Retinal pigment epithelial cell (primary cell): ENCODE results near the gene OR2V1.
"Not testable (repeated sequence)": the region's sequence is repeated elsewhere in the genome, so short reads cannot be mapped to it uniquely, and the experiment has no call there.

ENCODE experiments used
- DNase-seq: peaks from one replicate; pipeline ENCODE4 v3.0.0-alpha.2; 2010; ENCODE audit warnings: low read depth
- H3K4me3 ChIP-seq: 2 replicates; pipeline ENCODE4 v1.5.1; 2011; ENCODE audit warnings: mild to moderate bottlenecking, low read length, control low read depth, moderate library complexity
- TF ChIP-seq, protein P1 (sequence below): conservative IDR thresholded peaks from 2 replicates; pipeline ENCODE4 v1.5.1; 2011; ENCODE audit warnings: low read depth, low read length, control low read depth, inconsistent platforms

Gene OR2V1

DNA sequence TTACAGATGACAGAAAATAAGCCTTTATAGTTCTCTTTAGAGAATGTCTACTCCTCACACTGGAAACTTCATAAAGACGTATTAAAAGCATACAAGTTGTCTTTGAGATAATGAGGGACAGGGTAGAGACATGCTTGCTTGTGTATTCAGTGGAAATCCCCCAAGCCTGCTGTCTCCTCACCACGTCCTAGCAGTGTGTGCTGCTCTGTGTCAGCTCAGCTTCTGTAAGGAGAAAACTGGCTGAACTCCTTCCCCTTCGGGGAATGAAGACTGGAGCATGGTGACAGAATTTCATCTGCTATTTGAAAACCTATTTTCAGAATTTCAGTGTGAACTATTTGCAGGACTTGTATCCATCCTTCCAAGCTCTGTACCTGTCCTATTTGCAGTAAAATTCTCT is 25.8 kb upstream of the OR2V1 start:
- H3K4me3 ChIP-seq, result no peak overlapping the region
- TF ChIP-seq, protein P1, sequence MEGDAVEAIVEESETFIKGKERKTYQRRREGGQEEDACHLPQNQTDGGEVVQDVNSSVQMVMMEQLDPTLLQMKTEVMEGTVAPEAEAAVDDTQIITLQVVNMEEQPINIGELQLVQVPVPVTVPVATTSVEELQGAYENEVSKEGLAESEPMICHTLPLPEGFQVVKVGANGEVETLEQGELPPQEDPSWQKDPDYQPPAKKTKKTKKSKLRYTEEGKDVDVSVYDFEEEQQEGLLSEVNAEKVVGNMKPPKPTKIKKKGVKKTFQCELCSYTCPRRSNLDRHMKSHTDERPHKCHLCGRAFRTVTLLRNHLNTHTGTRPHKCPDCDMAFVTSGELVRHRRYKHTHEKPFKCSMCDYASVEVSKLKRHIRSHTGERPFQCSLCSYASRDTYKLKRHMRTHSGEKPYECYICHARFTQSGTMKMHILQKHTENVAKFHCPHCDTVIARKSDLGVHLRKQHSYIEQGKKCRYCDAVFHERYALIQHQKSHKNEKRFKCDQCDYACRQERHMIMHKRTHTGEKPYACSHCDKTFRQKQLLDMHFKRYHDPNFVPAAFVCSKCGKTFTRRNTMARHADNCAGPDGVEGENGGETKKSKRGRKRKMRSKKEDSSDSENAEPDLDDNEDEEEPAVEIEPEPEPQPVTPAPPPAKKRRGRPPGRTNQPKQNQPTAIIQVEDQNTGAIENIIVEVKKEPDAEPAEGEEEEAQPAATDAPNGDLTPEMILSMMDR, result no peak
- no peak for DNase-seq

DNA sequence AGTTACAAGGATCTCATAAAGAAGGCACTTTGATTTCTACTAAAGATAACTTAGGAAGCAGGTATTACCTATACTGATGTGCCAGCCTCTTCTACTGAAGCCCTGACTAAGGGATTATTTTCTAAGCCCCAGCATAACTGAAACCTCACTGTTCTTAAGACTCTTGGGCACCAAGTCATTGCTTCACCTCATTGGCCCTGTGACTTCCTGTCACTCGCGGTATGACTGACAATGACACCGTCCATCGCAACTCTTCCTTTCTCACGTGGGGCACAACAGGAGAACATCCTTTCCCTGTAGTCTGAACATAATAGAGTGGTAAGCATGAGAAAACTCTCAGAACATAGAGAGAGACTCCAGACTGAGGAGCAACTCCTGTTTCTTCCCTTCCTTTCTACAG is 22.8 kb upstream of the OR2V1 start:
- TF ChIP-seq, protein P1, result no peak
- DNase-seq, result no peak
- H3K4me3 ChIP-seq, result no peak overlapping the region

DNA sequence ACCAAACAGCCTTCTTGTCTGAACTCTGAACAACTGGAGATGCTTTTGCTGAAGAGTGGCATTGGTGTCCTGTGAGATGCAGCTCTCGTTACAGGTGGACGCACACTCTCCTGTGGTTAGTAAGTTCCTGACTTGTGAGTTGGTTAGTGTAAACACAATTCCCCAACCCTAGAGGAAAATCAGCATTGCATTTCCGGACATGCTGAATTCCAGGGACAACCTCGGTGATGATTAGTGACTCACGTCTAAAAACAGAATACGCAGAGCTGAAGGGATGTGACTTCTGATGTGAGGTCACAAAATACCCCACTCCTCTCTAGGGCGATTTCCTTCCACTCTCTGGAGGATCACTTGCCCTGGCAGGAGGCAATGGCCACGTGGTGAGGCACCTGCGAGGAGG is 21.4 kb upstream of the OR2V1 start:
- no peak overlapping the region for H3K4me3 ChIP-seq
- no peak for DNase-seq
- TF ChIP-seq, protein P1, result no peak

DNA sequence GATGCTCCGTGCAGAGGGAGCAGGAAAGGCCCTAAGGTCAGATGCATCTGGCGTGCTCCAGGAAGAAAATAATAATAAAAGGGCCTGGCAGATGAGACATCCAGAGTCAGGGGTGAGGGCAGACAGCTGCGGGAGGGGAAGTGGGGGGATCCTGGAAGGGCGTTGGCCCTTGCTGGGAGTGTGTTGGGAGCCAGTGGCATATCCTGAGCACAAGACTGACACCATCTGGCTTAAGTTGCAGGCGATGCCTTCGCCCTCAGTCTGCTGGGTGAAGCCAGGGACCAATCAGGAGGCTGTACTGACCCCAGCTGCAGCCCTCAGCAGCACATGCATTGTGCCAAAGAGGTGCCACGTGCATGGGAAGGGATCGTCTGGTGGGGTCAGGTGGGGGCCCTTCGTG is 20.2 kb upstream of the OR2V1 start:
- TF ChIP-seq, protein P1, result no peak
- DNase-seq, result no peak
- no peak overlapping the region for H3K4me3 ChIP-seq

DNA sequence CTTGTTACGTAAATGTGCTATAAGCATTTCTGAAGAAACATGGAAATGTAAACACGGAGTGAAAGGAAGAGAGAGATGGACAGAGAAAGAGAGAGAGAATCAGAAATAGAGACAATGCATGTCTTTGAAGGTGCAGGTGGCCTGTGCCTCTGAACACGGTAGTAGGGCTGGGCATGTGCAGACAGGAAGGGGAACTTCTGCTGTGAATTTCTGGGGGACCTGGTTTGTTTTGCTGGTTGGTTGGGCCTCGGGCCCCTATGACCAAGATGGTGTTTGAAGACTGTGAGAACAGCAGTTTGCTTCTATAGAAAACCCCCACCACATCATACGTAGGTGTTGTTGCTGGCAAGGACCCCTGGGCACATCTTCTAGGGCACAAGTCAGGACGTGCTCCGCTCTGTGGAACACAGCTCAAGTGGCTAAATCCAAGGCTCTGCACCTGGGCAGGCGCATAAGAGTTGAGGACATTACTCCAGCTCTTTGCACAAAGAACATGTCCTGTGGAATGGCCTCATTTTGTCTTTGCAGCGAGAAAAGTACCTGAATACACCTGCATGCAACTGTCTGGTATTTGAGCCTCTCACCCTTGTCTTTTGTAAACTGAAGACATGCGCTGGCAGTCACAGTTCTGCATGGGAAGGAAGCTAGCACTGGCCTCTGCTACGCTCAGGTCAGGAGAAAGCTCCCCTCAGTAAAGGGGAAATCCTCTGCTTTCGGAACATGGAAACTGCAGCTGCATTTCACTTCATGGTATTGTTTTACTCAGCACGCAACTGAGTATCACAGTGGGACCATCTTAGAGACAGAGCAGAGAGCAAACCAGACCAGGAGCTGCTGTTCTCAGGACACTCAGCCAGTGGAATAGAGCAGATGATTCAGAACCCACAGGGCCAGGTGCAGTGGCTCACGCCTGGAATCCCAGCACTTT is 19.1 kb upstream of the OR2V1 start:
- TF ChIP-seq, protein P1, result no peak
- H3K4me3 ChIP-seq, result no peak overlapping the region
- DNase-seq, result no peak

DNA sequence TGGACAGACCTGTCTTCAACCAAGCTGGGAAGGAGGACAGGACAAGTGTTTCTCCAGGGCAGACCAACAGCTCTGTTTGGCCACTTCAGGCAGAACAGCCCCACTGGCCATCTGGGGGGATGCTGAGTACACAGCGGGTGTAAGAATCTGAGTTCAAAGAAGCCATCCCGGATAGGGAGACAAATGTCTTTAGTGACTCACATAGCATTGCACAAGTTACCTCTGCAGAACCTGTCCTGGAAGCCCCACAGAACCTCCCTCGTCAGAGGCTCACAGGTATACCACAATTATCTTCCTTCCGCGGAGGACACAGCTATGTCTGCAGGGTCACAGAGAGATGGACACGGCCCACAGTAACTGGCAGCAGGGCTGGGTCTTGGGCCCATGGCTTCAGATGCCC is 18.4 kb upstream of the OR2V1 start:
- no peak for DNase-seq
- no peak overlapping the region for H3K4me3 ChIP-seq
- TF ChIP-seq, protein P1, result no peak

DNA sequence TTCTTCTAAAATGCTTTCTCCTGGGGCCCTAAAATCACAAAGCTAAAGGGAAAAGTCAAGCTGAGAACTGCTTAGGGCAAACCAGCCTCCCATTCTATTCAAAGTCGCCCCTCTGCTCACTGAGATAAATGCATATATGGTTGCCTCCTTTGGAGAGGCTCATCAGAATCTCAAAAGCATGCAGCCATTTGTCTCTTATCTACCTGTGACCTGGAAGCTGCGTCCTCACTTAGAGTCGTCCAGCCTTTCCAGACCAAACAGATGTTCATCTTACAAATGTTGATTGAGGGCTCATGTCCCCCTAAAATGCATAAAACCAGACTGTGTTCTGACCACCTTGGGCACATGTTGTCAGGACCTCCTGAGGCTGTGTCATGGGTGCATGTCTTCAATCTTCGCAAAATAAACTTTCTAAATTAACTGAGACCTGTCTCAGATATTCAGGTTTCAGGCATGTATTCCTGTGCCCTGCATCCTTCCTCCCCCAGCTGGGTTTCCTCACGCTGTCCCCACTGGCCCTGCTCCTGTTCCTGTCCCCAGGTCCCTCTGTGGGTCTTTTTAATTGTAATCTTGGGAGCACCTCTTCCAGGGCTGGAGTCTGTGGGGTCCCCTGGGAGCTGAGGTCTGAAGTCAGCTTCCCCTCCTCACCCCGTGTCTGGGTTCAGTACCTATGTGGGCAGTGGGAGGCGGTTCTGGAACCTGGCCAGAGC is 16.1 kb upstream of the OR2V1 start, which contains the start of gene OR2V2:
Gene OR2V2 (plus strand): TSS at position 660 of the 710 bp plus-strand sequence. CDS start 7,357 bp downstream, outside the sequence.
- DNase-seq, H3K4me3 ChIP-seq: not testable (repeated sequence)
